H1 (cell line): ENCODE data around the gene RNF146. TPM values are rescaled to one million over a fixed set of nuclear protein-coding genes. Genes with fewer than 3 reads are reported as not detected.

Experiments used
- CTCF ChIA-PET: fragments of 300-600 bp; sonication (Branson Sonifier 250); formaldehyde crosslinking; loops from one replicate; lab custom pipeline; 2021; ENCODE audit not compliant: partially characterized antibody; lab: Charles Lee
- POLR2A ChIA-PET: fragments of 300-600 bp; sonication (Branson Sonifier 250); formaldehyde crosslinking; loops from one replicate; lab custom pipeline; 2021; ENCODE audit warnings: inconsistent platforms; ENCODE audit not compliant: partially characterized antibody; lab: Charles Lee
- DNase-seq, 2 experiments: peaks; one replicate each; pipeline versions ENCODE4 v3.0.0 to v3.0.0-alpha.2; 2010 to 2022; ENCODE audit warnings: low spot score in 2 of 2, low read depth in 1 of 2, mixed read lengths in 1 of 2
- FAIRE-seq: peaks from 2 replicates; lab custom pipeline; 2011; peaks lifted over from hg19 to GRCh38; lab: Jason Lieb, UNC
- H2AFZ ChIP-seq: 2 replicates; pipeline ENCODE4 v1.8.1; 2012; ENCODE audit warnings: low read length, inconsistent platforms
- H2AK5ac ChIP-seq: 2 replicates; pipeline ENCODE4 v1.6.1; 2013; ENCODE audit warnings: low read depth, low read length
- H2BK120ac ChIP-seq: replicated peaks from 2 replicates; pipeline ENCODE3; 2013; ENCODE audit warnings: low read depth, low read length, inconsistent platforms
- H2BK12ac ChIP-seq: 2 replicates; pipeline ENCODE4 v1.6.1; 2013; ENCODE audit warnings: low read depth, low read length
- H2BK15ac ChIP-seq: 2 replicates; pipeline ENCODE4 v1.6.1; 2013; ENCODE audit warnings: low read length
- H2BK20ac ChIP-seq: 2 replicates; pipeline ENCODE4 v1.6.1; 2013; ENCODE audit warnings: low read length
- H2BK5ac ChIP-seq: 2 replicates; pipeline ENCODE4 v1.6.1; 2013; ENCODE audit warnings: low read depth, low read length
- H3K14ac ChIP-seq: 2 replicates; pipeline ENCODE4 v1.6.1; 2013; ENCODE audit warnings: inconsistent platforms; ENCODE audit not compliant: insufficient read length
- H3K18ac ChIP-seq: 2 replicates; pipeline ENCODE4 v1.6.1; 2013; ENCODE audit warnings: low read length; ENCODE audit errors: extremely low read depth
- H3K23ac ChIP-seq: 2 replicates; pipeline ENCODE4 v1.6.1; 2013; ENCODE audit warnings: inconsistent platforms; ENCODE audit not compliant: insufficient read length
- H3K23me2 ChIP-seq: 2 replicates; pipeline ENCODE4 v1.6.1; 2013; ENCODE audit warnings: low read depth, low read length
- H3K27ac ChIP-seq: 2 replicates; pipeline ENCODE4 v1.6.1; 2011; ENCODE audit warnings: low read depth, low read length, inconsistent platforms
- H3K27me3 ChIP-seq, 4 experiments: replicated peaks in 1 of 4; 1 replicate in 1 of 4; 2 replicates in 3 of 4; pipeline versions ENCODE4 v1.6.1 to v1.8.1; 2011 to 2013; ENCODE audit warnings: low read length in 3 of 4, mild to moderate bottlenecking in 3 of 4, inconsistent platforms in 2 of 4, mixed read lengths in 2 of 4, moderate library complexity in 1 of 4; ENCODE audit not compliant: control insufficient read depth in 3 of 4, insufficient read depth in 3 of 4; ENCODE audit errors: extremely low read depth in 1 of 4
- H3K36me3 ChIP-seq, 4 experiments: 2 replicates each; pipeline versions ENCODE4 v1.6.1 to v1.8.1; 2011 to 2013; ENCODE audit warnings: mild to moderate bottlenecking in 4 of 4, low read length in 3 of 4, moderate library complexity in 2 of 4, control low read depth in 1 of 4, inconsistent platforms in 1 of 4; ENCODE audit not compliant: insufficient read depth in 4 of 4, control insufficient read depth in 2 of 4
- H3K4ac ChIP-seq: replicated peaks from 2 replicates; pipeline ENCODE3; 2013; ENCODE audit warnings: low read length, low read depth, mixed read lengths, inconsistent platforms; ENCODE audit not compliant: insufficient read length
- H3K4me1 ChIP-seq, 4 experiments: replicated peaks in 1 of 4; 1 replicate in 1 of 4; 2 replicates in 3 of 4; pipeline versions ENCODE4 v1.6.1 to v1.8.1; 2011 to 2013; ENCODE audit warnings: low read length in 3 of 4, inconsistent platforms in 2 of 4, mixed read lengths in 1 of 4; ENCODE audit not compliant: insufficient read depth in 4 of 4, control insufficient read depth in 3 of 4
- H3K4me2 ChIP-seq, 2 experiments: 2 replicates each; pipeline versions ENCODE4 v1.6.1 to v1.8.1; 2011 to 2013; ENCODE audit warnings: low read depth in 2 of 2, low read length in 2 of 2, control low read depth in 1 of 2, inconsistent platforms in 1 of 2, mild to moderate bottlenecking in 1 of 2; ENCODE audit not compliant: insufficient read depth in 1 of 2
- H3K4me3 ChIP-seq, 4 experiments: fragments of 200-600, 300-600 bp in 1 of 4; sonication (generic), shearing (Covaris generic), sonication (Bioruptor Twin) in 1 of 4; 2 replicates each; pipeline versions ENCODE4 v1.5.1 to v1.8.1; 2011 to 2016; ENCODE audit warnings: low read length in 4 of 4, low read depth in 3 of 4, control low read depth in 2 of 4, inconsistent platforms in 2 of 4, mild to moderate bottlenecking in 2 of 4, mixed read lengths in 1 of 4, moderate library complexity in 1 of 4; ENCODE audit not compliant: insufficient read depth in 2 of 4; ENCODE audit errors: extremely low read depth in 1 of 4
- H3K56ac ChIP-seq: replicated peaks from 2 replicates; pipeline ENCODE3; 2013; ENCODE audit warnings: low read depth, mild to moderate bottlenecking, mixed read lengths, low read length, inconsistent platforms; ENCODE audit not compliant: insufficient read length
- H3K79me1 ChIP-seq: 2 replicates; pipeline ENCODE4 v1.6.1; 2013; ENCODE audit warnings: low read depth, low read length, control low read depth
- H3K79me2 ChIP-seq, 2 experiments: 2 replicates each; pipeline versions ENCODE4 v1.6.1 to v1.8.1; 2012 to 2013; ENCODE audit warnings: low read length in 2 of 2, mild to moderate bottlenecking in 2 of 2, inconsistent platforms in 1 of 2; ENCODE audit not compliant: insufficient read depth in 2 of 2, control insufficient read depth in 1 of 2
- H3K9ac ChIP-seq, 4 experiments: replicated peaks in 1 of 4; 1 replicate in 1 of 4; 2 replicates in 3 of 4; pipeline versions ENCODE4 v1.6.1 to v1.8.1; 2011 to 2013; ENCODE audit warnings: low read depth in 3 of 4, low read length in 3 of 4, control low read depth in 2 of 4, mild to moderate bottlenecking in 2 of 4, moderate library complexity in 2 of 4, inconsistent platforms in 1 of 4; ENCODE audit errors: extremely low read depth in 1 of 4
- H3K9me3 ChIP-seq, 2 experiments: 2 replicates each; pipeline versions ENCODE4 v1.6.1 to v1.8.1; 2012 to 2013; ENCODE audit warnings: mild to moderate bottlenecking in 2 of 2, moderate library complexity in 2 of 2, control low read depth in 1 of 2, inconsistent platforms in 1 of 2, low read depth in 1 of 2, low read length in 1 of 2, mixed read lengths in 1 of 2; ENCODE audit not compliant: insufficient read depth in 2 of 2
- H4K20me1 ChIP-seq, 2 experiments: replicated peaks in 1 of 2; 2 replicates each; pipeline versions ENCODE3 to v1.8.1; 2011 to 2013; ENCODE audit warnings: inconsistent platforms in 2 of 2, low read length in 2 of 2, mild to moderate bottlenecking in 1 of 2; ENCODE audit not compliant: insufficient read depth in 2 of 2, control insufficient read depth in 1 of 2
- H4K5ac ChIP-seq: 2 replicates; pipeline ENCODE4 v1.6.1; 2013; ENCODE audit warnings: low read length, low read depth, mixed read lengths, inconsistent platforms; ENCODE audit not compliant: insufficient read length
- H4K8ac ChIP-seq: 2 replicates; pipeline ENCODE4 v1.8.0; 2013; ENCODE audit warnings: mild to moderate bottlenecking, moderate library complexity, low read length, inconsistent platforms; ENCODE audit not compliant: insufficient read depth; ENCODE audit errors: extremely low read depth
- H4K91ac ChIP-seq: replicated peaks from 2 replicates; pipeline ENCODE3; 2013; ENCODE audit warnings: low read length, mixed read lengths, inconsistent platforms; ENCODE audit not compliant: insufficient read length
- SIX5 ChIP-seq: IDR thresholded peaks from 2 replicates; pipeline ENCODE4 v1.6.1; 2011; ENCODE audit warnings: mild to moderate bottlenecking, low read depth, low read length
- WGBS, 2 experiments: shearing (Covaris generic) in 1 of 2; methylation state at CpG; one replicate each; pipeline versions ENCODE4 v1.1.6 to v1.1.7; 2013 to 2015; ENCODE audit warnings: low lambda C conversion rate in 2 of 2, mixed read lengths in 2 of 2, inconsistent platforms in 1 of 2, low coverage in 1 of 2, missing lambda C conversion rate in 1 of 2; ENCODE audit not compliant: insufficient replicate concordance in 2 of 2, insufficient coverage in 1 of 2, insufficient read length in 1 of 2; ENCODE audit errors: extremely low coverage in 1 of 2, missing lambda C conversion rate in 1 of 2; 5-methylcytosine and 5-hydroxymethylcytosine counted together
- polyA plus RNA-seq, 7 experiments: library from polyadenylated mRNA; depleted of rRNA in 3 of 7; stranded (reverse) in 5 of 7; unstranded in 2 of 7; fragments of >200 nt in 5 of 7; fragments of 200-250 nt in 2 of 7; gene quantifications; 1 replicate in 5 of 7; 2 replicates in 1 of 7; 4 replicates in 1 of 7; pipeline versions ENCODE4 v1.2.1 to v1.2.3, GENCODE V29; 2011 to 2013; ENCODE audit warnings: missing spikeins in 2 of 7, mixed read lengths in 2 of 7
- total RNA-seq: library from RNA; stranded (reverse); fragmentation: NEBNext Ultra II Directional; extraction: Animal tissue kit (Norgen Biotek cat#: 25700); gene quantifications from 2 replicates; pipeline ENCODE4 v1.2.1, GENCODE V29; 2021

RNF146 gene
- total and polyA plus RNA-seq, 2 of the 8 experiments (the other 6 are each of a cell fraction or from before 2014, with no cell fraction given): 16.1 to 30.8 TPM

DNA sequence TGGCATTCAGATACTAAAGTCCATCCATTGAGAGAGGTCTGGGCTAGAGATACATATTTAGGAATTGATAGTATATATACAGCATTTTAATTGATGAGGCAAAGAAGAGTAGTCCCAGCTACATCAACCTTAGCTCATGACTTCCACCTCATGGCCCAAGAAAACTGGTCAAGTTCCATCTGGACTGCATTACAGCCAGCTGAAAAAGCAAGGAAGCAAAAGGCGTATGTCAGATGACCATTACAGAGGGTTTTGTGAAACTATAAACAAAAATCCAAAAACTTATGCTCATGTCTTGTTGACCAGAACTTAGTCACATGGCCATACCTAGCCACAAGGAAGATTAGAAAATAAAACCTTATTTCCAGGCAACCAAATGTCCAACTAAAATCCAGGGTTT is 46.8 kb upstream of the RNF146 start:
- H4K8ac ChIP-seq: no peak overlapping the region
- no peak overlapping the region for H2BK12ac ChIP-seq
- H3K56ac ChIP-seq: no peak overlapping the region
- H3K79me2 ChIP-seq: no peaks in the 10 kb centered on the region
- no peak overlapping the region for H3K23ac ChIP-seq
- DNase-seq: no peak
- no peaks in the 10 kb centered on the region for H3K36me3 ChIP-seq
- no peak overlapping the region for H4K91ac ChIP-seq
- no peak overlapping the region for H2BK120ac ChIP-seq
- no peak overlapping the region for H3K14ac ChIP-seq
- no peak overlapping the region for H3K9ac ChIP-seq
- POLR2A ChIA-PET: no interaction called here
- WGBS, 2 experiments: 100% methylated on average over 1 of the region's 1 CpG; no CpG with 5 or more reads in 1 of the 2 experiments
- no peak overlapping the region for H3K27ac ChIP-seq
- H2AFZ ChIP-seq: no peak overlapping the region
- H4K5ac ChIP-seq: no peak overlapping the region
- H3K18ac ChIP-seq: no peak overlapping the region
- no peak overlapping the region for H3K4ac ChIP-seq
- H3K27me3 ChIP-seq: no peaks in the 10 kb centered on the region
- H2AK5ac ChIP-seq: no peak overlapping the region
- no peak overlapping the region for H3K4me3 ChIP-seq
- H3K9me3 ChIP-seq: no peaks in the 10 kb centered on the region
- H2BK15ac ChIP-seq: no peak overlapping the region
- no peak for TF ChIP-seq SIX5
- H4K20me1 ChIP-seq: no peaks in the 10 kb centered on the region
- FAIRE-seq: no peak
- H3K4me1 ChIP-seq: no peaks in the 10 kb centered on the region
- H3K23me2 ChIP-seq: no peaks in the 10 kb centered on the region
- H2BK5ac ChIP-seq: no peak overlapping the region
- no peak overlapping the region for H3K4me2 ChIP-seq
- no peak overlapping the region for H2BK20ac ChIP-seq
- no peaks in the 10 kb centered on the region for H3K79me1 ChIP-seq
- CTCF ChIA-PET: interaction anchor here (1.0 to 2.5 kb wide), 2 partner anchors 12 to 33 kb away, joined by 3 to 8 read pairs; no protein-coding TSS in a partner anchor
